ENCODE results near the gene ADGRA1.
"Not testable (repeated sequence)": the region's sequence is repeated elsewhere in the genome, so short reads cannot be mapped to it uniquely, and the experiment has no call there.

The ADGRA1 gene

GRCh38 chr10:133087679-133088178 lies at the start of gene ADGRA1:
TSS of gene ADGRA1 (plus strand) at chr10:133087924. CDS start at chr10:133088910, 986 bp downstream.
- no peak for DNase-seq

GRCh38 chr10:133038036-133038823 lies 49.5 kb upstream of the ADGRA1 start:
- no peak for DNase-seq

GRCh38 chr10:133039107-133039802 lies 48.5 kb upstream of the ADGRA1 start:
- no peak for DNase-seq

GRCh38 chr10:133039803-133040165 lies 47.9 kb upstream of the ADGRA1 start:
- no peak for DNase-seq

GRCh38 chr10:133040198-133040597 lies 47.5 kb upstream of the ADGRA1 start:
- no peak for DNase-seq

GRCh38 chr10:133041101-133041500 lies 46.6 kb upstream of the ADGRA1 start:
- DNase-seq = no peak

GRCh38 chr10:133042061-133042460 lies 45.7 kb upstream of the ADGRA1 start:
- no peak for DNase-seq

GRCh38 chr10:133042816-133043215 lies 44.9 kb upstream of the ADGRA1 start:
- no peak for DNase-seq

GRCh38 chr10:133043541-133044225 lies 44.0 kb upstream of the ADGRA1 start:
- DNase-seq = no peak

- DNase-seq = no peak
Observed at GRCh38 chr10:133044401-133044811, 43.3 kb upstream of the ADGRA1 start.

GRCh38 chr10:133045556-133046389 lies 42.0 kb upstream of the ADGRA1 start:
- DNase-seq = no peak

- DNase-seq = no peak
Observed at GRCh38 chr10:133046390-133046765, 41.3 kb upstream of the ADGRA1 start.

GRCh38 chr10:133047526-133048123 lies 40.1 kb upstream of the ADGRA1 start:
- no peak for DNase-seq

GRCh38 chr10:133048266-133048665 lies 39.5 kb upstream of the ADGRA1 start:
- no peak for DNase-seq

- no peak for DNase-seq
Observed at GRCh38 chr10:133048926-133049325, 38.8 kb upstream of the ADGRA1 start.

- no peak for DNase-seq
Observed at GRCh38 chr10:133049639-133050038, 38.1 kb upstream of the ADGRA1 start.

GRCh38 chr10:133050371-133050770 lies 37.4 kb upstream of the ADGRA1 start:
- no peak for DNase-seq

- DNase-seq = no peak
Observed at GRCh38 chr10:133052076-133052475, 35.6 kb upstream of the ADGRA1 start.

GRCh38 chr10:133053527-133054133 lies 34.1 kb upstream of the ADGRA1 start:
- DNase-seq = not testable (repeated sequence)

- no peak for DNase-seq
Observed at GRCh38 chr10:133055470-133055869, 32.3 kb upstream of the ADGRA1 start.

- DNase-seq = no peak
Observed at GRCh38 chr10:133056001-133056400, 31.7 kb upstream of the ADGRA1 start.

GRCh38 chr10:133056651-133057178 lies 31.0 kb upstream of the ADGRA1 start:
- DNase-seq = no peak
